ENCODE measurements around the gene SORCS2.

SORCS2 gene

DNA sequence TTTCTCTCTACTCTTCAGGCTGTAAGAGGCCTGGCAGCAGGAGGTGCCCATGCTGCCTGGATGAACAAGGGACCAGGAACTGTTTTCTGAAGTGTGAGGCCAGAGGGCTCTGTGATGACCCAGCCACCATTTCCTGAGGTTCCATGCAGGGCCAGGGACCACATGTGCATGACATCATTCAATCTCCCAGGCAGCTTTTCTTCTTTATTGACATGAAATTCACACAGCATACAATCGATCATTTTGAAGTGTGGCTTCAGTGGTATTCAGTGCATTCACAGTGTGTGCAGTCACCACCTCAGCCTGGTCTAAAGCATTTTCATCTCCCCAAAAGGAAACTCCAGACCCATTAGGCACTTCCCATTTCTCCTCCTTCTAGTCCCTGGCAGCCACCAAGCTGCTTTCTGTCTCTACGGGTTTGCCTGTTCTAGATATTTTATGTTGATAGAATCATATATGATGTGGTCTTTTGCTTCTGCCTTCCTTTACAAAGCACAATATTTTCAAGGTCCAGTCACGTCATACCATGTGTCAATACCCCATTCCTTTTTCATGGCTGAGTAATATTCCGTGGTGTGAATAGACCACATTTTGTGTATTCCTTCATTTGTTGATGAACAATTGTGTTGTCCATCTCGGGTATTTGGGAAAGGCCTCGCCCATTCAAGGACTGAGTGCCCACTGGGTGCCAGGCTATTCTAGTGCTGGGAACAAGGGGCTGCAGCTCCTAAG is 149.3 kb downstream of the SORCS2 start:
- no peak for DNase-seq

- DNase-seq = no peak
Observed at GRCh38 chr4:7342223-7343080, 150.1 kb downstream of the SORCS2 start.

DNA sequence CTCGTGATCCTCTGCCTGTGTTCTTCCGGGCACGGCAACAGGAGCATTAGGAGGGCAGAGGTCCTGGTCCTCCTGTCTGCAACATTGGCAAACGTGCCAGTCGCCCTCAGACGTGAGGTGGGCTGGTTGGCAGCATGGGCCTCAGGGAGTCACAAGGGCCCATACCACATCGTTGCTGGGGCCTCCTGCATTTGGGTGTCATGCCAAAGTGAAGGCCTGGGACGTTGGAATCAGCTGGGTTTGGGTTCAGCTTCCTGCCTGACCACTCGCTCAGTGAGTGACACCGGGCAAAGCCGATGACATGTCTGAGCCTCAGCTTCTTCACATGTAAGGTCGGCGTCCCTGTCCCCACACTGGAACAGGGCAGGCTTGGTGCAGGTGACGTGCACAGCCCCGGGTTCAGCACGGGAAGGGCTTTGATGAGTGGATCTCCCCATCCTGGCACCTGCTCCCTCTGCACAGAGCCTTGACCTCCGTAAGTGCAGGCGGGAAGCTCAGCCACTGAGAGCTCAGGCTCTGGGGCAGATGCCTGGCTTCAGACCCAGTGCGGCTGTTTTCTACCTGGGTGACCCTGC is 150.8 kb downstream of the SORCS2 start:
- DNase-seq = no peak

DNA sequence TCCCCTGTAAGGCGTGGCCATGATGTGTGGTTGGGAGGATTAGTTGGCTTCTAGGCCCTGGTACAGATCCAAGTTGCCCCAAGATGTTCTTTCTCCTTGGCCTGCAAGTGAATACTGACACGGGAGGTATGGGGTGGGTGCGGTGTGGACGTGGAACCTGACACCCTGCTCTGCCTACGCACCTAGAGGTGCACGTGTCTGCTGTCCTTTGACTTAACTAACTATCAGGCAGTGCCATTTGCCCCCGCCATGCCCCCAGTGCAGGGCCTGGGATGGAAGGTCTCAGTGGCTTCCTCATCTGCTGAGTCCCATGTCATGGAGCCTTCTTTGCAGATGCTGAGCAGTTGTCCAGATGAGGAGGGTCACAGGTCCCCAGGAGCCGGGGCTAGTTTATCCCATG is 151.6 kb downstream of the SORCS2 start:
- no peak for DNase-seq

GRCh38 chr4:7344636-7345155 is 152.4 kb downstream of the SORCS2 start:
- DNase-seq = no peak

DNA sequence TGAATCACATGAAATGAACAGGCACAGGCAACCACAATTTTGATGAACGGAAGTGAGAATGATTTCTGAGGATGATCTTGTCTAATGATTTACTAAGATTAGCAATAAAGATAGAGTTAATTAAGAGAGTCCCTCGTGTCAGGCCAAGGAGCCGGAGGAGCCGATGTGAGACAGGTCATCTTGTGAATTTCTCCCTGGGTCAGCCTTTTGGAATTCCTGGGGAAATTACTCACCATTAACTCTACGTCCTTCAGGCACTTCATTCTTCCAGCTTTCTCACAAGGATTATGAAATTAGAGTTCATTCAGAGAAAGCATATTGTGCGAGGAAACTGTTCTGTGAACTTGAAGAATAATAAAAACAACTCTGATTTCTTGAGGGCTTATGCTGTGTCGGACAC is 155.6 kb downstream of the SORCS2 start:
- DNase-seq = no peak

- no peak for DNase-seq
Observed at GRCh38 chr4:7348946-7349900, 156.9 kb downstream of the SORCS2 start.

GRCh38 chr4:7350396-7350795 is 158.1 kb downstream of the SORCS2 start:
- DNase-seq = no peak

DNA sequence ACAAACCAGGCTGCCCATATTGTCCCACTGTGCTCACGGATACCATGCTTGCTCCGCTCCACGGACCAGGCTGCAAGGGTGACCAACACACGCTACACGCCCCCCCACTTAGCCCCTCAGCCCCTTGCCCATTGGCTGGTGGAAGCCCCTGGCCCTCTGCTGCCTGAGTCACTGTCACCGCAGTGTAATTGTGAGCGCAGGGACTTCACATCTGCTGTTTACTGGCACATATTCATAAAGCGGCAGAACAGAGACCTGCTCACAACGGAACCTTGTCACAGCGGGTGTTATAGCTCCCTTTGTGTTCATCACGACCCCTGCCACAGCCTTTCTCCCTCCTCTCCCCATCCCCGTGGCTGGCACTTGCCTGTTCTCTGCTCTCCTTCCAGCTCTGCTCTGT is 158.7 kb downstream of the SORCS2 start:
- no peak for DNase-seq

- DNase-seq = no peak
Observed at GRCh38 chr4:7352486-7352885, 160.1 kb downstream of the SORCS2 start.

DNA sequence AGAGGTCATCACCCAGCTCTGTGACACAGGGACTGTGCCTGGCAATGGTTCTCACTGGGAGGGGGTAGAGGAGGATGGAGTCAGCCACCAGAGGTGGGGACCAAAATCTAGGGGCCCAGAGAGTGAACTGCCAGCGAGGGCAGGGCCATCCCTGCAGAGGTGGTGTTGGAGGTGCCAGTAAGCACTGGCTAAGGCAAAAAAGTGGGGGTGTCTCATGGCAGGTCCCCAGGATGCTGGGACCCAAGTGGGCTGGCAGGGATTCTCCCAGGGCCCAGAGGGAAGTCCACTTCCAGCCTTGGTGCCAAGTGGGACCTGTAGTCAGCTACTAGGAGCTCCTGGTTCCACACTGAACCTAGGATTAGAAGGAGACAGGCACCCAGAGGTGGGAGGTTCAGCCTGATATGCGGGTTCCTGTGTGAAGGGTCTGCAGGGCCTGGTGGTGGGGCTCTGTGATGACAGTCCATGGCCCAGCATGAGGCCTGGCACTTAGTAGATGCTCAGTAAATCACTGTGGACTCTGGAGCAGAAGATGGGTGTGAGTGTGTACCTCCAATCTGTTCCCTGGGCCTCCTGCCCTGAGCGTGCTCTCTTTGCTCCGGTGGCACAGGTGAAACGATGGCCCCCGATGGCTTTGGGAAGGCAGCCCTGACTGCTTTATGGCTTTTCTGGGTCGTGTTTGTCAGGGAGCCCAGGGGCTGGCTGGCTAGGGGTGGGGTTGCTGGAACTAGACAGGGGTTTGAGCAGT is 160.9 kb downstream of the SORCS2 start:
- DNase-seq = no peak

DNA sequence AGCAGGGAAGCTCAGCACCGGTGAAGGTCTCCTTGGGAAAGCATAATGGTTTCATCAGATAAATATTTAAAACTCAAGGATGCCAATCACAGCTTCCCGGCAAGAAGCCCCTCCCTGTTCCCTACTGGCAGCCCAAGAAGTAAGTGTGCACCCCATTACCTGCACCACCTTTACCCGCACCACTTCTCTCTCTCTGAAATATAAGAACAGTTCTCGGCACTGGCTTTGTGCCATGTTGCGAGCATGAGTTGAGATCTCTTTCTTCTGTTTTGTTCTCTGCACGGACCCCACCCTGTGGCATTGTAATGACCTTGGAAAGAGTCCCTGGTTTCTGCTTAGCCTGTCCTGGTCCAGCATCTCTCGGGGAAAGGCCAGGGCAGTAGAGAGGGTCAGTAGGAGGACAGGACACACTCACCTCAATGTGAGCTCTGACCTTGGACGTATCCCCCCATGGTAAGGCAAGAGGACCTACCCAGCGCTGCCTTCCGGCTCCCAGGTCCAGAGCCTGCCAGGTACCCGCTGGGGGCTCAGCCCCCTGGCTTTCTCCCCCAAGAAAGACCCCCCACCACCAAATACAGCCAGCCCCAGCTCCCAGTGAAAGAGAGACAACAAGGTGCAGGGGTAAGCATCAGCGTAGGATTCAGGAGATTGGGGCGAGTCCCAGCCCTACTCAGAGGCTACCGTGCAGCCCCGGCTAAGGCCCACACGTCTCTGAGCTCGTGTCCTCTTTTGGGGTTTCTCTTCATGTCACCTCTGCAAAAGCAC is 161.7 kb downstream of the SORCS2 start:
- no peak for DNase-seq

GRCh38 chr4:7354927-7355326 is 162.6 kb downstream of the SORCS2 start:
- DNase-seq = no peak

- DNase-seq = no peak
Observed at GRCh38 chr4:7355795-7356194, 163.5 kb downstream of the SORCS2 start.

DNA sequence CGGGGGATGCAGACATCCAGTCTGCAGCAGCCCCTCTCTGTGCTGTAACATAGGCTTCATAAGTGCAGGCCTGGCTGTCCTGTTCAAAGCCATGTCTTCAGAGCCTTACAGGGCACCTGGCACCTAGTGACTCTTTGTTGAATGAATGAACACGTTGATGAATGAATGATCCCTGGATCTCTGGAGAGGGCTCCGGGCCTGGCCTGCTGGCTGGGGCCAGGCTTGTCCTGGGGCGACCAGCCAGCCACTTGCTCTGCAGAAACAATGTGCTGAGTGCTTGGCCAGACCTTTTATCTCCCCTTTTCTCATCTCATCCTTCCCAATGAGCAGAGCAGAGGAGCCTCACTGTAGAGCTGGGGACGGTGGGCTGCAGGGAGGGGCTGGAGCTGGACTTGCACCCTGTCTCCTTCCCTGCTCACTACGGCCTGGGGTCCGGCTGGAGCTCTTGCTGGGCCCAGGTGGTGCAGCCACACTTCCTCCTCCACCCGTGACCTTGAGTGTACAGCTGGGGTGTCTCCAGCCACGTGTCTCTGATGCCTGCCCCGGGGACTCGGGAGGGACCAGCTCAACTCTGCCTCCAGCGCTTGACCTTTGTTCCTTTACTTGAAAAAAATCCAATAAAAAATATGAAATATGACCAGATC is 164.5 kb downstream of the SORCS2 start:
- DNase-seq = no peak

DNA sequence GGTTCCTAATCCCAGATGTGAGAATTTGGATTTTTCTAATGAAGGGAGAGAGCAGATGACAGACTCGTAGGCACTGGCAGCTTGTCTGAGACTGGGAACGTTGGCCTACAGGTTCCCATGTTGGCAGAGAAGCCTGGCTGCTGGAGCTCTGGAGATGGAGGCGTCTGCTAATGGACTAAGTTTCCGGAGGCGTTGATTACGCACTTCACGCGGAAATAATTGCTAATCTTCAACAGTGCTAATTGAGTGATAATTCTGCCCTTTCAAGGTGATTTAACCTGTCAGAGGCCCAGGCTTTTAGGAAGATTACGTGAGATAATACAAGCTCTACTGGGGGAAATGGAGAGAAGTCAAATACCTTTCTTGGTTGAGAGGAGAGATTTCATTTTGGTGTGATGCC is 165.0 kb downstream of the SORCS2 start:
- no peak for DNase-seq

GRCh38 chr4:7358100-7358735 is 165.9 kb downstream of the SORCS2 start:
- DNase-seq = no peak

GRCh38 chr4:7359400-7360062 is 167.2 kb downstream of the SORCS2 start:
- no peak for DNase-seq

GRCh38 chr4:7360806-7361205 is 168.5 kb downstream of the SORCS2 start:
- no peak for DNase-seq
